NCI-H146 (cell line): ENCODE results near the gene CFAP141.

Source experiments
- DNase-seq: peaks from one replicate; lab custom pipeline; 2025; lab: John Stamatoyannopoulos, UW

Gene CFAP141

DNA sequence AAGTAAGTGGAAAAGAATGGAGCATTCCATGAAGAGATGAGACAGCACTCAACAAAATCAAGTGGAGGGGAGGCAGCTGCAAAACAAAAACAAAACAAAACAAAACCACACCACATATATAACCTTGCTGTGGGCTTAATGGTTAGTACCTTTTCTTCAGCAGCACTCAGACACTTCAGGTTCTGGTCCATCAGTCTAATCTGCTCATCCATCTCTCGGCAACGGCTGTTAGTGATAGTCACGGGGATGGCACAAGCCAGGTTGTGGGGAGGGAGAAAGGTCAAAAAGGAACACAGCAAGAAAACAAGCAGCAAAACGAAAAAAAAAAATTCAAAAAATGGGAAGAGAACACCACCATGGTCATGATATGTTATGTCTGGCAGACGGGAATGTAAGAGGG lies 34.3 kb downstream of the CFAP141 start:
- DNase-seq: no peak

- DNase-seq: no peak
Observed at GRCh38 chr1:154171223-154171583, 34.9 kb downstream of the CFAP141 start.

DNA sequence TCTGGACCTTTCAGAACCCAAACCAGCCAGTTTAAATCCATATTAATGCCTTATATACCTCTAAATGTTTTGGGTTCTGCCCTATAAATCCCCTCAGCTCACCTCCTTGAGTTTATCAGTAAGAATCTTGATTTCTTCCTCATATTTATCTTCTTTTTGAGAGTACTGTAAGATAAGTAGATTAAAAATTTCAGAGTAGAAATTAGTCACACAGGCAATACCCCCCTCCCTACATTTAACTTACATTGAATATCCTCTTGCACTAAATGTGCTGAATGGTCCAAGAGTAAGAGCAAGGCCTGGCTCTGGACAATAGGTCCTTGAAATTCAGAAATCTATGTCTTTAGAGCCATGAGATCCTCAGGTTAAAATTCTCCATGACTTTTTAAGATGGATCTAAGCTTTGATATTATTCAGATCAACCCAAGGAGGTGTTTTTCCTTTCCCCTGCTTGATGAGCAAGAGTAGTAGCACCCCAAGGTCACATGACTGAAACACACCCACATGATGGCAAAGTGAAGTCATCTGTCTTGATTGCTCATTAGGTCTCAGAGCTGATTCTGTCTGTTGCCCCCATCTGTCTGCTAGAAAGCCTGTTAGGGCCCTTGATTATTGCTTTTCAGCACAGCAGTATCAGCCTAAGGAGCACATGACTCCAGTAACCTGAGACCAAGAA lies 35.4 kb downstream of the CFAP141 start:
- no peak for DNase-seq

- no peak for DNase-seq
Observed at GRCh38 chr1:154167461-154167860, 38.7 kb downstream of the CFAP141 start.

DNA sequence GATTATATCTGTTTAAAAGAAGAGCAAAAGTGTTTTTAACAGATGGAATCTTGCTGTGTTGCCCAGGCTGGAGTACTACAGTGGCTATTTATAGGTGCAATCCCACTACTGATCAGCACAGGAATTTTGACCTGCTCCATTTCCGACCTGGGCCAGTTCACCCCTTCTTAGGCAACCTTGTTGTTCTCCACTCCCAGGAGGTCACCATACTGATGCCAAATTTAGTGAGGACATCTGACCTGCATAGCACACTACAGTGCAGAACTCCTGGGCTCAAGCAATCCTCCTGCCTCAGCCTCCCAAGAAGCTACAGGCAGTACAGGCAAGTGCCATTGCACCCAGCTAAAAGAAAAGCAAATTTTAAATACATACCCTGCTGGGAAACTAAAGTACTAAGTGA lies 39.9 kb downstream of the CFAP141 start:
- no peak for DNase-seq

DNA sequence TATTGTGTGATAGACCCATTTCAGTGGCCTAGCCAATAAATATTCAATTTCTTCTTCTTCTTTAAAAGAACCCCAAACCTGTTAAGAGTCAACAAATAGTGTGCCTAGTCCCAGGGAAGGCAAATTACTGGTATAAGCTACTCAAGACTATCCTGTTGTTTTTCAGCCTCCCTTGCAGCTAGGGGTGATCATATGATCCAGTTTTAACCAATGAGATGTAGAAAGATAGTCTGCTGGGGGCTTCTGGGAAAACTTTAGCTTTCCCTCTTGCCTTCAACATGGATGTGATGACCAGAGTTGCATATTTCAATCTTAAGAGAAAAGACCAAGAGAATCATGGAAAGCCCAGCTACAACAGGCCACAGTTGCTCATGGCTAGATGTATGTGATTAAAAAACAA lies 46.6 kb downstream of the CFAP141 start:
- DNase-seq: no peak

GRCh38 chr1:154158307-154159125 lies 47.6 kb downstream of the CFAP141 start:
- no peak for DNase-seq

GRCh38 chr1:154157520-154158306 lies 48.4 kb downstream of the CFAP141 start:
- no peak for DNase-seq

DNA sequence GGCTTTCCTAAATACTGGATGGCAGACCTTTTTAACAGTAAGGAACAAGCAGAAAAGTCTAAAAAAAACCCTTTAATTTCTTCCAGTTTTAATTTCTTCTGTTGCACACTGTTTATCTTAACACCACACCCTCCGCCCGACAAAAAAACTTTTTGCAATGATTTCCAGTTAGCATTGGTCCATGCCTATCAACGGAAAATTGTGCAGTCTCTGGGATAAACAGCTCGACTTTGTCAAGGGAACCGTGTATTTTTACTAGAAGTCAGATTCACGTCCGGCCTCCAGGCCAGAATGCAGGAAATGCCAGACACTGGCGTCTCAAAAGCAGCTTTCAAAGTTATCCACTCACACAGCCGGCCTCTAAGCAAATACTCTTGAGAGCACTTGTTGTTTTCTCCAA lies 50.9 kb downstream of the CFAP141 start:
- no peak for DNase-seq

DNA sequence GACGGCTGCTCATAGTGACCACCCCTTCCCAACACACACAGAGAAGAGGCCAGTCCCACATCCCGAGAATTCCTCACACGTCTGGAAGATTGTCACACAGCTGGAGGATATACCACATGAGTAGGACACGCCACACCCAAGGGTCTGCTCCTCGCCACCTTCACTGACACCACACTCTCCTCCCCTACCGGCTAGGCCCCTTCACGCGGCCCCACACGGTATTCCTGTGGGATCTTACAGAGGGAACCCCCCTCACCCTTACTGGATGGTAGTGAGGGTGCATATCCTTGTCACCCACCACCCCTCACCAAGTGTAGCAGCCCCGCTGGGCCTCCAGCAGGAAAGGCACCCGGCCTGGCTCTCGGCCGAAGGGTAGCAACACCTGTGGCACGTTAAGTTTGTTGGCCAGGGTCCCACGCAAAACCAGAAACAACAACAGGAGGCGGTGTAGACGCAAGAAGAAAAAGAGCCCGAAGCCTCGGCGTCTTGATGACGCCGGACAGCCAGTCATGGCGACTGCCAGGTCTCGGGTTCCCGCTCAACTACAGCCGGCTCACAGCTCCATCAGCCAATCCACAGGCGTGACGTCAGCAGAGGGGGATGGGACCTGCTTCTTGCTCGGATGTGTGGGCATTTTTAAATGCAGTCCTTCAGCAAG lies 51.5 kb downstream of the CFAP141 start, which contains the start of gene NUP210L:
NUP210L (minus strand) TSS at position 540 of the 658 bp plus-strand sequence.
- DNase-seq: no peak

DNA sequence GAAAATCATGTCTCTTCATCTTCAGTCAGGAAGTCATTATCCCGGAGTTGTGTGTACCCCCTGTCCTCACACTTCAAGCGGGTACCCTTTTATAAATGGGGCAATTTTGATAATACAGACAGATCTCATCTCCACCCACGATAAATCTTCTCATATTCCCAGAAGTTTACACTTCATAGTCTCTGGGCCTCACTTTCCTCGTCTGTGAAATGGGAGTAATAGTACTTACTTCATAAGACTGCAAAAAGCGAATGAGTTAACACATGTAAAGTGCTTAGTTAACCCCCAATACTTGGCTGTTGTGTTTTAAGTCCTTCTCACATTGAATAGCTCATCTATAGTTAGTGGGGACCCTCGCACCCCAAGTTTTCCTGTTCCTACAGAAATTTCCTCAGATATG lies 52.1 kb downstream of the CFAP141 start:
- no peak for DNase-seq

GRCh38 chr1:154151311-154151710 lies 54.8 kb downstream of the CFAP141 start:
- DNase-seq: no peak
